Measurements from ENCODE around the gene BRI3BP.

DNA sequence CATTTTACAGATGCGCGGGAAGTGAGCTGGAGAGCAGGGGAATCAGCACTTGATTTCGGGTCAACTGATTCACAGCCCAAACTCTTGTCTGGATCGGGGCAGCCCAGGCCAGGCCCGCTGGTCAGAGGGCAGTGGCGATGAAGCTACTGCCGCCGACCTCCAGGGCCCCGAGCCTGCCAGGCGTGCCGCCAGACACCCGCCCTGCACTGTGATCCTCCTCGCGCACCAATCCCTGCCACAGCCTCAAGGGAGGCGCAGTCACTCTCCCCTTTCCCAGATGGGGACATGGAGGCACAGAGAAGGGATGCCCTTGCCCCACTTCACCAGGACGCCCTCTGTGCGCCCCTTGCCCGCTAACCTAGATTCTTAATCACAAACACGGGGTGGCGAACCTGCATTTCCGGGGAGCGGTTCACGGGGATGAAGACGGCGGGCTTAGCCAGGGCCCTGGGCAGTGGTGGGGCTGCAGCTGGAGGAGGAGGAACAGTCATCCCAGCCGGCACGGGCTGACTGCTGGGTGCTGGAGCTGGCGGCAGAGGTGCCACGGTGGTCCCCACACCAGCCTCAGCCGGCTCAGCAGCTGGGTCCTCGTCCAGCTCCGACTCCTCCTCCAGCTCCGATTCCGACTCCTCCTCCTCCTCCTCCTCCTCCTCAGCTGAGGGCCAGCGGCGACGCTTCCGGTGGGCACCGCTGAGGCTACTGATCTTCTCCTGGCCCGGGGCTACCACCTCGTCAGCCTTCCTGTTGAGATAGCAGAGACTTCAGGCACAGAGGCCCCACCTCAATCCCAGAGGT, 13.2 kb upstream of the BRI3BP start:
- TF ChIP-seq CTCF (IDR thresholded peaks at IDR 0.05), result no peak
- no peak for TF ChIP-seq POLR2A (IDR thresholded peaks at IDR 0.05)

All from body of pancreas (tissue), 4 donors.